Cardiac muscle cell (in vitro differentiated cells and primary cell): ENCODE results near the gene TRIM27. TPM values are rescaled to one million over a fixed set of nuclear protein-coding genes. Genes with fewer than 3 reads are reported as not detected.
"Not testable (repeated sequence)": the region's sequence is repeated elsewhere in the genome, so short reads cannot be mapped to it uniquely, and the experiment has no call there.

Experiments
- DNase-seq, 2 donors: peaks; one replicate each; pipeline versions ENCODE4 v3.0.0 to v3.0.0-alpha.2; 2010 to 2017; ENCODE audit warnings: low read depth in 1 of 2, low spot score in 1 of 2
- H3K27ac ChIP-seq: fragments of 200-600 bp; sonication (generic); 2 replicates; pipeline ENCODE4 v1.5.1; 2016
- H3K27me3 ChIP-seq: fragments of 200-600 bp; sonication (generic); 2 replicates; pipeline ENCODE4 v1.6.0; 2016; ENCODE audit warnings: control low read depth
- H3K36me3 ChIP-seq: fragments of 200-600 bp; sonication (generic); 2 replicates; pipeline ENCODE4 v1.5.1; 2016; ENCODE audit warnings: control low read depth
- H3K4me1 ChIP-seq: fragments of 200-600 bp; sonication (generic); 2 replicates; pipeline ENCODE4 v1.8.1; 2017; ENCODE audit warnings: low read depth, mild to moderate bottlenecking, mixed run types
- H3K4me3 ChIP-seq: fragments of 200-600 bp; sonication (generic); 2 replicates; pipeline ENCODE4 v1.5.1; 2016; ENCODE audit warnings: mild to moderate bottlenecking
- H3K9me3 ChIP-seq: fragments of 200-600 bp; sonication (generic); 2 replicates; pipeline ENCODE4 v1.5.1; 2017; ENCODE audit warnings: low read depth, mild to moderate bottlenecking, control low read depth
- CTCF ChIP-seq: IDR thresholded peaks from 2 replicates; pipeline ENCODE4 v1.5.1; 2012; ENCODE audit warnings: low read depth, mild to moderate bottlenecking, low read length
- polyA plus RNA-seq: library from polyadenylated mRNA; unstranded; fragments of >200 nt; fragmentation: Nextera tagmentation; extraction: Ambion mirVana; gene quantifications from 2 replicates; pipeline ENCODE4 v1.2.1, GENCODE V29; 2016
- total RNA-seq: library from RNA; depleted of rRNA; stranded (reverse); fragments of >200 nt; gene quantifications from 2 replicates; pipeline ENCODE4 v1.2.3, GENCODE V29; 2016

Gene TRIM27
- total and polyA plus RNA-seq, 2 experiments from 2014 or later: 79.2 to 105 TPM

- TF ChIP-seq CTCF: no peak
- no peaks in the 10 kb centered on the region for H3K4me1 ChIP-seq
- no peaks in the 10 kb centered on the region for H3K9me3 ChIP-seq
- no peak for DNase-seq
- no peaks in the 10 kb centered on the region for H3K36me3 ChIP-seq
- H3K4me3 ChIP-seq: no peak overlapping the region
- H3K27me3 ChIP-seq: no peaks in the 10 kb centered on the region
- no peak overlapping the region for H3K27ac ChIP-seq
These were observed 52.2 kb downstream of the TRIM27 start for GRCh38 chr6:28871335-28872156.

GRCh38 chr6:28868873-28869272, 54.9 kb downstream of the TRIM27 start:
- Histone ChIP-seq H3K9me3 (no peaks in the 10 kb centered on the region), H3K36me3 (no peaks in the 10 kb centered on the region), H3K4me1 (no peaks in the 10 kb centered on the region), H3K4me3 (no peak overlapping the region), H3K27ac (no peak overlapping the region), H3K27me3 (no peaks in the 10 kb centered on the region)
- no peak for TF ChIP-seq CTCF
- DNase-seq: no peak

- TF ChIP-seq CTCF: no peak
- Histone ChIP-seq H3K27ac (peak overlapping the region; percentile 83), H3K9me3 (no peaks in the 10 kb centered on the region), H3K36me3 (no peaks in the 10 kb centered on the region), H3K4me1 (peaks cover 3% of the 10 kb centered on the region), H3K27me3 (no peaks in the 10 kb centered on the region), H3K4me3 (peak overlapping the region; percentile 68)
- DNase-seq: peak in 1 of 2 donors; percentile 33
These were observed 56.7 kb downstream of the TRIM27 start for GRCh38 chr6:28867086-28867409.

GRCh38 chr6:28866205-28867085, 57.3 kb downstream of the TRIM27 start:
- H3K27ac ChIP-seq: peak overlapping the region; percentile 83
- peak; percentile 64 to 76 for DNase-seq
- not testable (repeated sequence) for H3K4me1 ChIP-seq, H3K27me3 ChIP-seq, H3K9me3 ChIP-seq, H3K36me3 ChIP-seq
- peak overlapping the region; percentile 68 for H3K4me3 ChIP-seq

- TF ChIP-seq CTCF: no peak
- Histone ChIP-seq H3K9me3 (no peaks in the 10 kb centered on the region), H3K4me3 (peak overlapping the region; percentile 68), H3K4me1 (peaks cover 3% of the 10 kb centered on the region), H3K27ac (no peak overlapping the region), H3K27me3 (no peaks in the 10 kb centered on the region), H3K36me3 (no peaks in the 10 kb centered on the region)
- DNase-seq: peak in 1 of 2 donors; percentile 21
These were observed 58.2 kb downstream of the TRIM27 start for GRCh38 chr6:28865401-28866204.
